Globus pallidus (tissue), 1 donor: ENCODE data around the gene MOB3B.
"Not testable (repeated sequence)": the region's sequence is repeated elsewhere in the genome, so short reads cannot be mapped to it uniquely, and the experiment has no call there.

ENCODE experiments used
- DNase-seq: peaks from one replicate; pipeline ENCODE4 v3.0.0-alpha.2; 2015; ENCODE audit warnings: low spot score

The MOB3B gene

GRCh38 chr9:27518006-27518405 is 11.6 kb downstream of the MOB3B start:
- DNase-seq: no peak

DNA sequence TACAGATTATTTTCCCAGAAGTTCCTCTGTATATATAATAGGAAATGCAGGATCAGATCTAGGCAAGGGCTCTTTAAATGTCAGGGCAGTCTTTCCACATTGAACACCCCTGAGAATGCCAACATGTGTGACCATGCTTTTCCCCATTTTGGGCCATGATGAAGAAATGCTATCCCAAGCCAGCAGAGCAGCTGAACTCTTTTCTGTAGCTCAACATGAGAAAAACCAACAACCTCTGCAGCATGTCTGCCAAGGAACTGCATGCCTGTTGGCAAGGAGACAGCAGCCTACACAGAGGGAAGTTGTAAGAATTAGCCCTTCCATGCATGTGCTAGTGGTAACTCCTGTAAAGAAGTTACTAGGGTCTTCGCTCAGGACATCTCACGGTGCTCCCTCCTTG is 15.1 kb downstream of the MOB3B start:
- DNase-seq: no peak

DNA sequence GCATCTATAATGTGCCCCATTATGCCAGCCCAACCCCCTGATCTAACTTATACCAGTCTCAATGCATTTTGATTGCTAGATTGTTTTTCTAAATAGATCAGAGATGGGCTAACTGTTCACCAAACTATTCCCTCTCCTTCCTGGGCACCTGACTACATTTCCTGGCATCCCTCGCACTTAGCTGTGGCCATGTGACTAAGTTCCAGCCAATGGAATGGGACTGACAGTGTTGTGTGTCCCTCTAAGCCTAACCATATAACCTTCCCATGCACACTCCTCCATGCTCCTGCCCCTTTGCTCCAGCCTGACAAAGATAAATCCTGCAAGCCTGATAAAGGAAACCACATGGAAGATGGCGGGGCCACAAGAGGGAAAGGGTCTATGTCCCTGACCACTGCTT is 17.8 kb downstream of the MOB3B start:
- DNase-seq: no peak

- DNase-seq: no peak
Observed at GRCh38 chr9:27510780-27511179, 18.8 kb downstream of the MOB3B start.

DNA sequence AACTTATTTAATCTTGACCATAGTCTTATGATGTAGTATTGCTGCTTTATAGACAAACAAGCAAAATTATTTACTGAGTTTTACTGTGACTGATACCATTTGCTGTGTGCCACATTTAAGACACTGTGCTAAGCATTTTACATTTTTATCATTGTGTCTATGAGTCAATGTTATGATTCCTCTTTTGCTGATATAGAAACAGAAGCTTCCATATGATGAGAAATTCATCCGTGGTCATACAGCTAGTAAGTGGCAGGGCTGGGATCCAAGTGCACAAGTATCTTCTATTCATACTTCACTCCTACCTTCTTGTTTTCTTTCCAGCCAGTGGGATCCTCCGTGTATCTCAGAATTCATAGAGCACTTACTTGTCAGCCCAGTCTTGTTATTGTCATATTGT is 22.6 kb downstream of the MOB3B start:
- no peak for DNase-seq

DNA sequence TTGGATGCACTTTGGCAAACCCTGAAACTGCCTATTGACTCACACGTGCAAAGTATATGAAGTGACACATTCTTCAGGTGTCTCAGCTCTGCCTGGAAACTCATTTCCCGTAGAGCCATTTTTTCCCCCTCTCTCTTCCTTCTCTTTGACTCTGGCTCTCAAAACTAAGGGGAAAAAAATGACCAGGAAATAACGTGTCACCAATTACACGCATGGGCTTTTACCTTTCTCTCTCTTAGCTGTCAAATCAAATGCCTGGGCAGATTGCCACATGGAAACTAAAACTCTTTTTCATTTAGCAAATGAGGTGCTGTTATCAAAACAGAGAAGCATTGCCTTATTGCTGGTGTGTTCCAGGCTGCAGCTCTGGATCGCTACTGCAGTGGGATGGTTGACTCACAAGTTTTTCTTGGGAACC is 23.9 kb downstream of the MOB3B start:
- DNase-seq: no peak

DNA sequence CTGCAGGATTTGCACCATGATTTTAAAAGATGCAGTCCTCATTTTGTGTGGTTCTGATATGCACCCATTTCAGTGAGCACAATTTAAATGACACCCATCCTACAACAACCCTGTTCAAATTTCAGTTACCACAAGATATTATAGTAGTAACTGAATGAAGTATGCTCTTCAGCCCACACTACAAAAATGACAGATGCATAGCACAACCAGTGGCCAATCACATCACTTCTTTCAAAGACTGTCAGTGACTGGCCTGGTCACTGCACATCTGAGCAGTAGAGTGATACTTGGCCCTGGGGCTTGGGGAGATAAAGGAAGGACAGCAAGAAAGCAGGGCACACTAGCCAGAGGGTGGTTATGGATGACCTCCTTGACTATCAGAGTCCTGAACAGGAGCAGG is 25.4 kb downstream of the MOB3B start:
- no peak for DNase-seq

DNA sequence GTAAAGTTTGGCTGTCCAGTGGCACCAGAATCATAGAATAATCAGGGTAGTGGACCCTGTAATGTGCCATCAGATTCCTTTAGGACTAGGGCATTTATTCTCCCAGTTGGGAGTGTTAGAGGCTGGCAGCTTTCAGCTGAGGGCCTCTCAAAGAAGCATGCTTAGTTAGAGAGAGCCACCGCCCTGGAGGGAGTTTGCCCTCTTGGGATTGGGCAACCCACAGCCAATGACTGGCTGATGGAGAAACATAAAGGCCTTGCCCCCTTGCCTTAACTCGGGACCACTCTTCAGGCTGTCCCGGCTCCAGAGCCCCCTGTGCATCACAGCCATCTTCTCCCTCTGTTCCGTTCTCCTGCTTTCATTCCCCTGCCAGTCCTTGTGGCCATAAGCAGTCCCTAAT is 26.0 kb downstream of the MOB3B start:
- no peak for DNase-seq

GRCh38 chr9:27500902-27501301 is 28.7 kb downstream of the MOB3B start:
- DNase-seq: not testable (repeated sequence)

DNA sequence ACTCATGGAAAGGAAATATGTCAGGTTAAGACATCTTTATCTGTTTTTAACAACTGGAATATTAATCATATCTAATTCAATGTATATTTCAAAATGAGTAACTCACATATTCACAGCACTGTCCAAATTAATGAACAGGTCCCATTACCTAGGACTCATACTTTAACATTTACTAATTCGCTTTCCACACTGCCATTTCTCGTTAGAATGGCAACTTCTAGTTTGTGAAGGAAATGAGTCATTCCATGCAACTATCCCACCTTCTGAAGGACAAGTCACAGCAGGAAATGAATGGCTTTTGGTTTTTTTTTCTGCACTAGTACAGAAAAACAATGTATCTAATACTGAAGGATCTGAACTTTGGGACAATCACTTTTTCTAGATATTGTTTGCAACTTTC is 30.2 kb downstream of the MOB3B start:
- DNase-seq: no peak

DNA sequence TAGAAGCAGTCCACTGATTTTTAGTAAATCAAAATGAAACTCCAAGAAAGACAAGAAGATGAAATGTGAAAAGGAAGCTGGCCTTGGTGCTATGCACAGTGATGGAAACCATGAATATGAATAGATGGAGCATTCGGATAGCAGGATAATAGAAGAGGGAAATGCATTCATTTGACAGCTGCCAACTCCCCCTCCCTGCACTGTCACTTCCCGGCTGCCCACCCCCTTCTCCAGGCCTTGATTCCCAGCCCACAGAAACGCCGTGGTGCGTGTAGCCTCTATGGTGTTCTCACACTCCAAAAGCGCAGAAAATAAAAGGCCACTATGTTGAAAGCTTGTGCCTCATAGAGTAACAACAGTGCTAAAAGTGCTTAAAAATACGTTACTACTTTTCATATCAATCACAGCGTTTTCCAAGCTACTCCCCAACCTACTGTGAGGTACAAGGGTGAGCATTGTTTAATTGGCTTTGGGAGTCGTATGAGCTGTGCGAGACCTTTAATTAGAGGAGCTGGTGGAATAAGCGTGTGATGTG is 31.7 kb downstream of the MOB3B start:
- DNase-seq: peak; percentile 83

DNA sequence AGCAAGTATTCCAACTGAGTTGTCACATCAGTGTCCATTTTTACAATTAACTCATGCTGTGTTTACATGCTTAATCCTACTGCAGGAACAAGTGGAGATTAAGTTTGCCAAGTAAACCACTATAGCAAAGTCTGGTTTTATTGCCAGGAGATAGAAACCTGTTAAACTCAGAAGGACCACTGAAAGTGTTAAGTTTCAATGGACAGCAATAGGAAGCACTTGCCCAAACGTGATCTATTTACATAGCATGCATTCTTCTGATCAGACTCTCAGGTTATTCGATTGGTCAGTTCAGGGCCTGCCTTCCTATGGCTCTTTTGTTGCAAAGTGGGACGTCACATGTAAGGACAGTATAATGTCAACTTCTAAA is 33.5 kb downstream of the MOB3B start:
- no peak for DNase-seq

- DNase-seq: no peak
Observed at GRCh38 chr9:27495480-27496134, 34.0 kb downstream of the MOB3B start.

DNA sequence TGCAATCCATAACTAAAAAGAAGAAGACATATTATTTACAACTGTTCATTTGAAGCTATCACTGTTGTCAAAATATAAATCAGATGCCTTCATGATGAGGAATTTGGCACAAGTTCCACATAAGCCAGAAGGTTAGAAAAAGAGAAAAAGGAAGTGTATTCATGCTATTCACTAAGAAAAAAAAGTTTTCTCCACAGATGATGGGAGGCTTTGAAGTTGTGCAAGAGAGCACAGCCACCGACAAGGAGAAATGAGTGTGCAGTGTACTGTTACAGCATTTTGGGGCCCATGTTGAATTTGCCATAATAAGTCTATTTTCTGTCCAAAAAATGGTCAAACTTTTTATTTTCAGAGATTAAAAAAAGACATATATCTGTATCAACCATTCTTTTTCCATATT is 38.5 kb downstream of the MOB3B start:
- DNase-seq: no peak

- DNase-seq: no peak
Observed at GRCh38 chr9:27489087-27489876, 40.3 kb downstream of the MOB3B start.

GRCh38 chr9:27487927-27488326 is 41.7 kb downstream of the MOB3B start:
- no peak for DNase-seq

GRCh38 chr9:27487128-27487640 is 42.4 kb downstream of the MOB3B start:
- DNase-seq: no peak

- no peak for DNase-seq
Observed at GRCh38 chr9:27485158-27485557, 44.5 kb downstream of the MOB3B start.

- no peak for DNase-seq
Observed at GRCh38 chr9:27483576-27483975, 46.0 kb downstream of the MOB3B start.

GRCh38 chr9:27482709-27483108 is 46.9 kb downstream of the MOB3B start:
- DNase-seq: no peak

GRCh38 chr9:27478322-27478721 is 51.3 kb downstream of the MOB3B start:
- DNase-seq: no peak

GRCh38 chr9:27476870-27477515 is 52.6 kb downstream of the MOB3B start:
- DNase-seq: no peak

GRCh38 chr9:27475057-27475595 is 54.5 kb downstream of the MOB3B start:
- no peak for DNase-seq
